Right lobe of liver (tissue), 6 donors: Measurements from ENCODE around the gene DTNA. TPM values are rescaled to one million over a fixed set of nuclear protein-coding genes. Genes with fewer than 3 reads are reported as not detected.
"Not testable (repeated sequence)": the region's sequence is repeated elsewhere in the genome, so short reads cannot be mapped to it uniquely, and the experiment has no call there.

Experiments used
- ATAC-seq, 4 donors: fragments of 200-7000 bp; cut with Tn5 transposase; one replicate each; pipeline ENCODE4 v1.9.1; 2020; ENCODE audit warnings: mild to moderate bottlenecking in 4 of 4, moderate library complexity in 4 of 4
- DNase-seq, 3 donors: peaks; one replicate each; pipeline ENCODE4 v3.0.0-alpha.2; 2020
- H3K27ac ChIP-seq, 3 donors: fragments of 200-600 bp; one replicate each; pipeline ENCODE4 v1.8.0; 2022
- H3K27me3 ChIP-seq, 2 donors: fragments of 200-600 bp; one replicate each; pipeline ENCODE4 v1.8.0; 2022
- H3K36me3 ChIP-seq, 4 donors: fragments of 200-600 bp; sonication (generic) in 1 of 4; one replicate each; pipeline versions ENCODE4 v1.5.1 to v1.8.0; 2017 to 2022; ENCODE audit warnings: control low read depth in 1 of 4
- H3K4me1 ChIP-seq, 4 donors: fragments of 200-600 bp; sonication (generic) in 1 of 4; one replicate each; pipeline versions ENCODE4 v1.5.1 to v1.8.0; 2017 to 2022; ENCODE audit warnings: control low read depth in 1 of 4
- H3K4me3 ChIP-seq, 3 donors: fragments of 200-600 bp; one replicate each; pipeline ENCODE4 v1.8.0; 2022
- H3K9me3 ChIP-seq, 4 donors: fragments of 200-600 bp; sonication (generic) in 1 of 4; one replicate each; pipeline versions ENCODE4 v1.5.1 to v1.8.0; 2017 to 2022; ENCODE audit warnings: control low read depth in 1 of 4
- POLR2A ChIP-seq: fragments of 450-650 bp; IDR thresholded peaks from one replicate; pipeline ENCODE4 v1.6.1; 2017; ENCODE audit warnings: antibody characterized with exemption, mild to moderate bottlenecking
- WGBS: methylation state at CpG from one replicate; pipeline ENCODE4 v1.1.6; 2018; ENCODE audit warnings: low coverage, low lambda C conversion rate; ENCODE audit not compliant: insufficient coverage; ENCODE audit errors: missing lambda C conversion rate; 5-methylcytosine and 5-hydroxymethylcytosine counted together
- intact Hi-C, 2 donors: fragments of 100-400 bp; cut with DNase I; formaldehyde crosslinking; loops; one replicate each; pipeline versions ENCODE4 v1.11.2 to v1.14.1; 2022
- long read RNA-seq: library from polyadenylated mRNA; unstranded; transcript quantifications from one replicate; pipeline ENCODE4 v2.0.0, GENCODE V29; 2019
- total RNA-seq, 6 experiments: library from RNA; depleted of rRNA in 2 of 6; stranded (reverse); fragments of >200 nt in 2 of 6; fragmentation: NEBNext Ultra II Directional in 3 of 6; extraction: Animal tissue kit (Norgen Biotek cat#: 25700) in 3 of 6; gene quantifications; one replicate each; pipeline versions ENCODE4 v1.1.0 to v1.2.4, GENCODE V29; 2016 to 2023
- TF ChIP-seq, protein P1 (sequence below), 4 donors: fragments of 200-600 bp in 3 of 4; fragments of 450-650 bp in 1 of 4; IDR thresholded peaks; one replicate each; pipeline versions ENCODE4 v1.5.1 to v1.8.0; 2016 to 2022; ENCODE audit warnings: antibody characterized with exemption in 4 of 4, mild to moderate bottlenecking in 2 of 4
- donor health status: DM: no; HTN: yes; CAD: no.
- donor health status: DM: no; HTN: no; CAD: no.
- donor health status: DM: no; HTN: no; CAD: no.
- donor health status: DM: no; HTN: yes; CAD: no.
- donor health status: DM: no; HTN: yes; CAD: no.

The DTNA gene
- total RNA-seq: 10 to 100 TPM in 3 of 6 experiments, 1 to 10 TPM in 2, under 1 TPM in 1; 0.90 to 29.4 (median 13.7) TPM
- long read RNA-seq: 0 reads

GRCh38 chr18:34709750-34710441 is at the start of gene DTNA:
DTNA (plus strand) TSS chr18:34710298; CDS start chr18:34755977, 45,679 bp downstream.
- Histone ChIP-seq H3K4me3 (no peak within 1 kb of the TSS), H3K4me1 (no peaks in the 10 kb centered on the region), H3K36me3 (no peaks in the 10 kb centered on the region), H3K27ac (no peak within 1 kb of the TSS), H3K9me3 (no peaks in the 10 kb centered on the region), H3K27me3 (no peaks in the 10 kb centered on the region)
- ATAC-seq (no peak), DNase-seq (no peak)
- intact Hi-C loops: no loop called here
- TF ChIP-seq POLR2A: no peak
- 55% methylated on average over 1 of the region's 1 CpG for WGBS

- no peak for ATAC-seq
- H3K27ac ChIP-seq: no peak overlapping the region
- 77% methylated on average over 2 of the region's 2 CpGs for WGBS
- no peaks in the 10 kb centered on the region for H3K27me3 ChIP-seq
- TF ChIP-seq POLR2A: no peak
- TF ChIP-seq, protein P1, sequence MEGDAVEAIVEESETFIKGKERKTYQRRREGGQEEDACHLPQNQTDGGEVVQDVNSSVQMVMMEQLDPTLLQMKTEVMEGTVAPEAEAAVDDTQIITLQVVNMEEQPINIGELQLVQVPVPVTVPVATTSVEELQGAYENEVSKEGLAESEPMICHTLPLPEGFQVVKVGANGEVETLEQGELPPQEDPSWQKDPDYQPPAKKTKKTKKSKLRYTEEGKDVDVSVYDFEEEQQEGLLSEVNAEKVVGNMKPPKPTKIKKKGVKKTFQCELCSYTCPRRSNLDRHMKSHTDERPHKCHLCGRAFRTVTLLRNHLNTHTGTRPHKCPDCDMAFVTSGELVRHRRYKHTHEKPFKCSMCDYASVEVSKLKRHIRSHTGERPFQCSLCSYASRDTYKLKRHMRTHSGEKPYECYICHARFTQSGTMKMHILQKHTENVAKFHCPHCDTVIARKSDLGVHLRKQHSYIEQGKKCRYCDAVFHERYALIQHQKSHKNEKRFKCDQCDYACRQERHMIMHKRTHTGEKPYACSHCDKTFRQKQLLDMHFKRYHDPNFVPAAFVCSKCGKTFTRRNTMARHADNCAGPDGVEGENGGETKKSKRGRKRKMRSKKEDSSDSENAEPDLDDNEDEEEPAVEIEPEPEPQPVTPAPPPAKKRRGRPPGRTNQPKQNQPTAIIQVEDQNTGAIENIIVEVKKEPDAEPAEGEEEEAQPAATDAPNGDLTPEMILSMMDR (IDR thresholded peaks at IDR 0.05): no peak
- intact Hi-C loops: no loop called here
- no peaks in the 10 kb centered on the region for H3K9me3 ChIP-seq
- H3K36me3 ChIP-seq: no peaks in the 10 kb centered on the region
- no peak overlapping the region for H3K4me3 ChIP-seq
- no peaks in the 10 kb centered on the region for H3K4me1 ChIP-seq
- no peak for DNase-seq
Observed at GRCh38 chr18:34660572-34660971, 49.5 kb upstream of the DTNA start.

GRCh38 chr18:34661464-34662087 is 48.5 kb upstream of the DTNA start:
- Histone ChIP-seq H3K4me1 (no peaks in the 10 kb centered on the region), H3K9me3 (no peaks in the 10 kb centered on the region), H3K27ac (no peak overlapping the region), H3K36me3 (no peaks in the 10 kb centered on the region), H3K27me3 (no peaks in the 10 kb centered on the region), H3K4me3 (no peak overlapping the region)
- ATAC-seq (peak; percentile 67 to 88 (median 84)), DNase-seq (no peak)
- TF ChIP-seq, protein P1 (IDR thresholded peaks at IDR 0.05): peak; percentile 74 to 86 (median 81)
- no peak for TF ChIP-seq POLR2A
- intact Hi-C loops: no loop called here
- 39% methylated on average over 4 of the region's 4 CpGs for whole genome bisulfite sequencing

GRCh38 chr18:34676816-34677574 is 33.1 kb upstream of the DTNA start:
- ATAC-seq: no peak
- DNase-seq: no peak
- Histone ChIP-seq H3K9me3 (no peaks in the 10 kb centered on the region), H3K4me1 (no peaks in the 10 kb centered on the region), H3K4me3 (no peak overlapping the region), H3K27me3 (no peaks in the 10 kb centered on the region), H3K27ac (no peak overlapping the region), H3K36me3 (no peaks in the 10 kb centered on the region)
- TF ChIP-seq, protein P1 (IDR thresholded peaks at IDR 0.05): no peak
- no peak for TF ChIP-seq POLR2A
- 84% methylated on average over 3 of the region's 3 CpGs for WGBS
- intact Hi-C loops: no loop called here

GRCh38 chr18:34689750-34690149 is 20.3 kb upstream of the DTNA start:
- H3K9me3 ChIP-seq, H3K27me3 ChIP-seq, H3K36me3 ChIP-seq, H3K27ac ChIP-seq, H3K4me3 ChIP-seq, DNase-seq, H3K4me1 ChIP-seq, ATAC-seq, intact Hi-C loops: not testable (repeated sequence)
- WGBS: 83% methylated on average over 1 of the region's 3 CpGs
